ENCODE data around the gene B3GNT3. TPM values are rescaled to one million over a fixed set of nuclear protein-coding genes. Genes with fewer than 3 reads are reported as not detected.

B3GNT3 gene
- total and polyA plus RNA-seq, 12 donors: 0.03 to 0.39 TPM; not detected in 10

GRCh38 chr19:17753976-17754375, 41.0 kb upstream of the B3GNT3 start:
- Histone ChIP-seq H3K36me3 (replicated peaks in 1 of 2) (no peaks in the 10 kb centered on the region), H3K9me3 (replicated peaks in 1 of 3) (no peaks in the 10 kb centered on the region), H3K27me3 (no peaks in the 10 kb centered on the region), H3K4me3 (no peak overlapping the region), H3K4me1 (replicated peaks in 1 of 2) (peaks cover 8 to 23% of the 10 kb centered on the region in 2 donors), H3K27ac (no peak overlapping the region)
- DNase-seq: peak in 6 of 7 donors; percentile 42 to 73 (median 60)
- intact Hi-C loops (cut with DNase I): no loop called here
- TF ChIP-seq CTCF (IDR thresholded peaks at IDR 0.05) (no peak), POLR2A (IDR thresholded peaks at IDR 0.05) (no peak)
- WGBS, 4 donors: 10 to 30% (median 22%) methylated on average over 2 to 9 of the region's 9 CpGs

GRCh38 chr19:17754634-17755442, 40.1 kb upstream of the B3GNT3 start:
- H3K27ac ChIP-seq: no peak overlapping the region
- intact Hi-C loops (cut with DNase I): no loop called here
- H3K36me3 ChIP-seq (replicated peaks in 1 of 2): no peaks in the 10 kb centered on the region
- H3K4me1 ChIP-seq (replicated peaks in 1 of 2): peaks cover 5 to 17% of the 10 kb centered on the region in 2 donors
- no peaks in the 10 kb centered on the region for H3K9me3 ChIP-seq (replicated peaks in 1 of 3)
- no peak for DNase-seq
- WGBS, 4 donors: 64 to 81% (median 76%) methylated on average over 4 to 5 of the region's 5 CpGs
- no peak overlapping the region for H3K4me3 ChIP-seq
- H3K27me3 ChIP-seq: no peaks in the 10 kb centered on the region
- no peak for TF ChIP-seq CTCF (IDR thresholded peaks at IDR 0.05)
- no peak for TF ChIP-seq POLR2A (IDR thresholded peaks at IDR 0.05)

GRCh38 chr19:17755443-17755890, 39.5 kb upstream of the B3GNT3 start:
- Histone ChIP-seq H3K4me1 (replicated peaks in 1 of 2) (peaks cover 4 to 12% of the 10 kb centered on the region in 2 donors), H3K27me3 (no peaks in the 10 kb centered on the region), H3K4me3 (no peak overlapping the region), H3K36me3 (replicated peaks in 1 of 2) (no peaks in the 10 kb centered on the region), H3K9me3 (replicated peaks in 1 of 3) (no peaks in the 10 kb centered on the region), H3K27ac (peak overlapping the region in 1 of 5 donors; percentile 5)
- WGBS, 4 donors: 50 to 81% (median 57%) methylated on average over 1 of the region's 1 CpG
- no peak for DNase-seq
- intact Hi-C loops (cut with DNase I): no loop called here
- TF ChIP-seq POLR2A (IDR thresholded peaks at IDR 0.05) (no peak), CTCF (IDR thresholded peaks at IDR 0.05) (no peak)

- intact Hi-C loops (cut with DNase I): no loop called here
- Histone ChIP-seq H3K9me3 (replicated peaks in 1 of 3) (no peaks in the 10 kb centered on the region), H3K36me3 (replicated peaks in 1 of 2) (no peaks in the 10 kb centered on the region), H3K4me3 (no peak overlapping the region), H3K27ac (no peak overlapping the region), H3K27me3 (no peaks in the 10 kb centered on the region), H3K4me1 (replicated peaks in 1 of 2) (peaks cover 4 to 12% of the 10 kb centered on the region in 2 donors)
- no peak for TF ChIP-seq CTCF (IDR thresholded peaks at IDR 0.05)
- TF ChIP-seq POLR2A (IDR thresholded peaks at IDR 0.05): no peak
- peak in 6 of 7 donors; percentile 38 to 82 (median 49) for DNase-seq
- 62 to 72% (median 67%) methylated on average over 11 to 12 of the region's 12 CpGs for WGBS, 4 donors
These were observed 38.8 kb upstream of the B3GNT3 start for GRCh38 chr19:17755977-17756670.
